GM12872 (cell line): ENCODE measurements around the gene PTPN22.

Experiments
- CTCF ChIP-seq: IDR thresholded peaks from 3 replicates; pipeline ENCODE4 v1.5.1; 2011; ENCODE audit warnings: low read depth, mild to moderate bottlenecking, low read length, moderate library complexity; ENCODE audit not compliant: insufficient read depth

The PTPN22 gene

GRCh38 chr1:113905435-113905861 lies 33.9 kb upstream of the PTPN22 start:
- no peak for TF ChIP-seq CTCF

- peak; percentile 69 for TF ChIP-seq CTCF
These were observed 33.3 kb upstream of the PTPN22 start, which contains the start of the genes AP4B1 and DCLRE1B for GRCh38 chr1:113904674-113905434. AP4B1 (minus strand) TSS chr1:113904799; CDS start chr1:113904717, 82 bp downstream. DCLRE1B (plus strand) TSS chr1:113905326; CDS start chr1:113905587, 261 bp downstream.

- TF ChIP-seq CTCF, result no peak
These were observed 32.8 kb upstream of the PTPN22 start for GRCh38 chr1:113904293-113904673.

GRCh38 chr1:113903501-113904292 lies 32.2 kb upstream of the PTPN22 start:
- no peak for TF ChIP-seq CTCF

- TF ChIP-seq CTCF, result no peak
These were observed 29.7 kb upstream of the PTPN22 start for GRCh38 chr1:113901191-113901590.

GRCh38 chr1:113899111-113899510 lies 27.6 kb upstream of the PTPN22 start:
- no peak for TF ChIP-seq CTCF

- TF ChIP-seq CTCF, result no peak
These were observed 26.8 kb upstream of the PTPN22 start for GRCh38 chr1:113898241-113898814.
